ENCODE measurements around the gene PIP4K2B. TPM values are rescaled to one million over a fixed set of nuclear protein-coding genes. Genes with fewer than 3 reads are reported as not detected.

PIP4K2B gene
- total RNA-seq, 1 experiment from 2014 or later, result 47.4 TPM

DNA sequence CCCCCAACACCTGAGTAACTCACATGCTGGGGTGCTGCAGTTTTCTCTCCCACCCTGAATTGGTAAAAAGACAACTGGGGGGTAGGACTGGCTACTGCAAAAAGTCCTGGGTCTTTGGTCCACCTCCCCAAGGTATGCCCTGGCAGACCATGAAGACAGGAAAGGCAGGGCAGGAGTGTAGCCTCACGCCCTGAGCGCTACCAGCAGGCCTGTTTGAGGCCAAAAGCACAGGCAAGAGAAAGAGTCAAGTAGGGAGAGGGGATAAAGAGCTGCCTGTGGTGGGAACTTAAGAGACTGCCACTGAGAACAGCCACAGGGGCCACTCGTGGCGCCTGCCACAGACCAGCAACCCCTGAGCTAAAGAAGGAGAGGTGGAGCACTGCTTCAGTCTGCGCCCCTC lies 33.0 kb downstream of the PIP4K2B start:
- Histone ChIP-seq H3K9me2 (ENCODE audit: insufficient read depth) (no peaks in the 10 kb centered on the region), H3K9me3 (ENCODE audit: insufficient read depth, low read depth) (no peaks in the 10 kb centered on the region), H3K4me1 (replicated peaks; ENCODE audit: insufficient read depth) (no peaks in the 10 kb centered on the region), H3K36me3 (ENCODE audit: low read depth) (peaks cover 5% of the 10 kb centered on the region; the same call in 1 of the 2 replicates), H3F3A (ENCODE audit: insufficient read depth, low read depth) (peaks cover 31% of the 10 kb centered on the region), H4K20me1 (ENCODE audit: insufficient read depth) (0 out of 2 replicates have a peak, but pooled peaks cover 9% of the 10 kb centered on the region), H3K4me2 (no peak overlapping the region), H3K27ac (no peak overlapping the region), H3K79me2 (ENCODE audit: low read depth) (no peaks in the 10 kb centered on the region), H3K27me3 (ENCODE audit: insufficient read depth, low read depth) (no peaks in the 10 kb centered on the region), H3K4me3 (no peak overlapping the region), H2AFZ (no peak overlapping the region)
- BruUV-seq (replicated peaks), result no TSS peak
- TF ChIP-seq EZH2 (IDR thresholded peaks at IDR 0.05; ENCODE audit: low read depth), result no peak
- TF ChIP-seq, protein P1, sequence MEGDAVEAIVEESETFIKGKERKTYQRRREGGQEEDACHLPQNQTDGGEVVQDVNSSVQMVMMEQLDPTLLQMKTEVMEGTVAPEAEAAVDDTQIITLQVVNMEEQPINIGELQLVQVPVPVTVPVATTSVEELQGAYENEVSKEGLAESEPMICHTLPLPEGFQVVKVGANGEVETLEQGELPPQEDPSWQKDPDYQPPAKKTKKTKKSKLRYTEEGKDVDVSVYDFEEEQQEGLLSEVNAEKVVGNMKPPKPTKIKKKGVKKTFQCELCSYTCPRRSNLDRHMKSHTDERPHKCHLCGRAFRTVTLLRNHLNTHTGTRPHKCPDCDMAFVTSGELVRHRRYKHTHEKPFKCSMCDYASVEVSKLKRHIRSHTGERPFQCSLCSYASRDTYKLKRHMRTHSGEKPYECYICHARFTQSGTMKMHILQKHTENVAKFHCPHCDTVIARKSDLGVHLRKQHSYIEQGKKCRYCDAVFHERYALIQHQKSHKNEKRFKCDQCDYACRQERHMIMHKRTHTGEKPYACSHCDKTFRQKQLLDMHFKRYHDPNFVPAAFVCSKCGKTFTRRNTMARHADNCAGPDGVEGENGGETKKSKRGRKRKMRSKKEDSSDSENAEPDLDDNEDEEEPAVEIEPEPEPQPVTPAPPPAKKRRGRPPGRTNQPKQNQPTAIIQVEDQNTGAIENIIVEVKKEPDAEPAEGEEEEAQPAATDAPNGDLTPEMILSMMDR (conservative IDR thresholded peaks at IDR 0.05), result no peak
- POLR2A ChIA-PET (ENCODE audit: unreplicated experiment), result no interaction called here
- intact Hi-C loops (cut with micrococcal nuclease; ENCODE audit: unreplicated experiment), result no loop called here
- no peak for DNase-seq
- CTCF ChIA-PET, result no interaction called here

DNA sequence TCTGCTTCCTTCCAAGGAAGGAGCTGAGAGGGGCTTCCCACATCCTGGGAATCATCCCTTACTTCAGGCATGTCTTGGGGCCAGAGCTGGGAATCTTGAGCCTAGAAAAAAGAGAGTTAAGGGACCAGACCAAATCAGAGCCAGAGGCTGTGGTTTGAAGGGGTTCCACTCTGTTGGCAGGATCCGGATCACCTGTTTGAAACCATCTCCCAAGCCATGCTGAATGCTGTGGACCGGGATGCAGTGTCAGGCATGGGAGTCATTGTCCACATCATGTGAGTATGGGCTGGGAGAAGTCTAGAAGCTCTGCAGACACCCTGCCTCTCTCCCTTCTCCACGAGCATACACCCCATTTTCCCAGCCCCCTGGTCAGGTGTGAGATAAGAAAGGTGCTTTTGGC lies 37.1 kb downstream of the PIP4K2B start:
- DNase-seq, result no peak
- peaks cover 2% of the 10 kb centered on the region; the same call in 1 of the 2 replicates for H3K79me2 ChIP-seq (ENCODE audit: low read depth)
- no peaks in the 10 kb centered on the region for H3K4me1 ChIP-seq (replicated peaks; ENCODE audit: insufficient read depth)
- peaks cover 14% of the 10 kb centered on the region; the same call in 1 of the 2 replicates for H4K20me1 ChIP-seq (ENCODE audit: insufficient read depth)
- peaks cover 15% of the 10 kb centered on the region for H3F3A ChIP-seq (ENCODE audit: insufficient read depth, low read depth)
- H3K27ac ChIP-seq, result no peak overlapping the region
- no peaks in the 10 kb centered on the region for H3K9me2 ChIP-seq (ENCODE audit: insufficient read depth)
- H2AFZ ChIP-seq, result no peak overlapping the region
- H3K4me2 ChIP-seq, result no peak overlapping the region
- ChIA-PET CTCF (no interaction called here), POLR2A (ENCODE audit: unreplicated experiment) (interaction anchor here (0.7 kb wide), 1 partner anchor 106 kb away, joined by 5 read pairs; no protein-coding TSS in a partner anchor)
- H3K27me3 ChIP-seq (ENCODE audit: insufficient read depth, low read depth), result no peaks in the 10 kb centered on the region
- no peak overlapping the region for H3K4me3 ChIP-seq
- no peaks in the 10 kb centered on the region for H3K9me3 ChIP-seq (ENCODE audit: insufficient read depth, low read depth)
- intact Hi-C loops (cut with micrococcal nuclease; ENCODE audit: unreplicated experiment), result no loop called here
- BruUV-seq (replicated peaks), result no TSS peak
- peaks cover 21% of the 10 kb centered on the region for H3K36me3 ChIP-seq (ENCODE audit: low read depth)
- TF ChIP-seq, protein P1 (conservative IDR thresholded peaks at IDR 0.05), result no peak
- TF ChIP-seq EZH2 (IDR thresholded peaks at IDR 0.05; ENCODE audit: low read depth), result no peak

DNA sequence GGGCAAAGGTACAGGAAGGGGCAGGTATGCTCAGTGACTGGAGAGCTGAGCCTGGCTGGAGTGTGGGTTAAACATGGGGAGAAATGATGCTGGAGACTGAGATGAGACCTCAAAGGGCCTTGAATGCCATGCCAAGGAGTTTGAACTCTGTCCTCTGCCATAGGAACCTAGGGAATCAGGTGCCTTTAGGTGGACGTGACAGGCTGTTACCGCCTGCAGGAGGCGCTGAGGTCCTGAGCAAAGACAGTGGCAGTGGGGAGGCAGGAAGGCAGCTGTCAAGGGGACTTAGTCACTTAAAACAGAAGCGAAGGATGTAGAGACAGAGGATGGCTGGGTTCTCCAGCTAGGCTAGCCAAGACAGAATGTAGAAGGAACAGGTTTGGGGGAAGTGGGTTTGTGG lies 37.7 kb downstream of the PIP4K2B start:
- no TSS peak for BruUV-seq (replicated peaks)
- H3K9me3 ChIP-seq (ENCODE audit: insufficient read depth, low read depth), result no peaks in the 10 kb centered on the region
- H3K36me3 ChIP-seq (ENCODE audit: low read depth), result peaks cover 21% of the 10 kb centered on the region
- ChIA-PET POLR2A (ENCODE audit: unreplicated experiment) (interaction anchor here (0.7 kb wide), 1 partner anchor 106 kb away, joined by 5 read pairs; no protein-coding TSS in a partner anchor), CTCF (no interaction called here)
- peaks cover 14% of the 10 kb centered on the region; the same call in 1 of the 2 replicates for H4K20me1 ChIP-seq (ENCODE audit: insufficient read depth)
- H2AFZ ChIP-seq, result no peak overlapping the region
- intact Hi-C loops (cut with micrococcal nuclease; ENCODE audit: unreplicated experiment), result no loop called here
- no peaks in the 10 kb centered on the region for H3K27me3 ChIP-seq (ENCODE audit: insufficient read depth, low read depth)
- peaks cover 6% of the 10 kb centered on the region; the same call in 1 of the 2 replicates for H3K79me2 ChIP-seq (ENCODE audit: low read depth)
- no peaks in the 10 kb centered on the region for H3K9me2 ChIP-seq (ENCODE audit: insufficient read depth)
- DNase-seq, result no peak
- H3K4me1 ChIP-seq (replicated peaks; ENCODE audit: insufficient read depth), result no peaks in the 10 kb centered on the region
- TF ChIP-seq, protein P1 (conservative IDR thresholded peaks at IDR 0.05), result peak; percentile 57
- no peak for TF ChIP-seq EZH2 (IDR thresholded peaks at IDR 0.05; ENCODE audit: low read depth)
- peaks cover 12% of the 10 kb centered on the region; the same call in 1 of the 2 replicates for H3F3A ChIP-seq (ENCODE audit: insufficient read depth, low read depth)
- no peak overlapping the region for H3K4me2 ChIP-seq
- H3K27ac ChIP-seq, result no peak overlapping the region
- no peak overlapping the region for H3K4me3 ChIP-seq
